ENCODE measurements around the gene NBPF11. TPM values are rescaled to one million over a fixed set of nuclear protein-coding genes. Genes with fewer than 3 reads are reported as not detected.
A peak's percentile ranks its signal among the peaks of the same experiment; 100 is the strongest.
"Not testable (repeated sequence)": the region's sequence is repeated elsewhere in the genome, so short reads cannot be mapped to it uniquely, and the experiment has no call there.

Gene NBPF11
- total RNA-seq, 1 donor from 2014 or later, result 9.1 TPM

DNA sequence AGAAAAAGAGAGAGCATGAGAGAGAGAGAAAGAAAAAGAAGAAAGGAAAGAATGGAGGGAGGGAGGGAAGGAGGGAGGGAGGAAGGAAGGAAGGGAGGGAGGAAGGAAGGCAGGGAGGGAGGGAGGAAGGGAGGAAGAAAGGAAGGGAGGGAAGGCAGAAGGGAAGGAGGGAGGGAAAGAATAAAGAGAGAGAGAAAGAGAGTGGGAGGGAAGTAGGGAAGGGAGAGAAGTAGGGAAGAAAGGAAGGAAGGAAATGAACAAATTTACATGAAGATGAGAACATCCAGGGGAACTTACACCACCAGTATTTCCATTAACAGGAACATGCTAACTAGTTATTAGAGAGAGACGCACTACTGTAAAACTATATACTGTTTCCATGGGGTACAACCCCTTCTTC is 10.1 kb downstream of the NBPF11 start:
- H3K4me1 ChIP-seq; H3K27me3 ChIP-seq; intact Hi-C loops (cut with DNase I); H3K9me3 ChIP-seq; H3K27ac ChIP-seq; DNase-seq (ENCODE audit: extremely low spot score in 2 of 2); H3K4me3 ChIP-seq; H3K36me3 ChIP-seq: not testable (repeated sequence)

DNA sequence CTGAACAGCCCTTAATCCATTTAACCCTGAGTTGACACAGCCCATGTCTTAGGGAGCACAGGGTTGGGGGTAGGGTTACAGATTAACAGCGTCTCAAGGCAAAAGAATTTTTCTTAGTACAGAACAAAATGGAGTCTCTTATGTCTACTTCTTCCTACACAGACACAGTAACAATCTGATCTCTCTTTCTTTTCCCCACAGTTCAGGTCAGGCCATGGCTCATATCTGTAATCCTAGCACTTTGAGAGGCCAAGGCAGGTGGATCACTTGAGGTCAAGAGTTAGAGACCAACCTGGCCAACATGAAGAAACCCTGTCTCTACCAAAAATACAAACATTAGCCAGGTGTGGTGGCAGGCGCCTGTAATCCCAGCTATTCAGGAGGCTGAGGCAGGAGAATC is 13.5 kb downstream of the NBPF11 start:
- H3K4me1 ChIP-seq; H3K27me3 ChIP-seq; H3K4me3 ChIP-seq; DNase-seq (ENCODE audit: extremely low spot score in 2 of 2); intact Hi-C loops (cut with DNase I); H3K27ac ChIP-seq; H3K36me3 ChIP-seq; H3K9me3 ChIP-seq: not testable (repeated sequence)

DNA sequence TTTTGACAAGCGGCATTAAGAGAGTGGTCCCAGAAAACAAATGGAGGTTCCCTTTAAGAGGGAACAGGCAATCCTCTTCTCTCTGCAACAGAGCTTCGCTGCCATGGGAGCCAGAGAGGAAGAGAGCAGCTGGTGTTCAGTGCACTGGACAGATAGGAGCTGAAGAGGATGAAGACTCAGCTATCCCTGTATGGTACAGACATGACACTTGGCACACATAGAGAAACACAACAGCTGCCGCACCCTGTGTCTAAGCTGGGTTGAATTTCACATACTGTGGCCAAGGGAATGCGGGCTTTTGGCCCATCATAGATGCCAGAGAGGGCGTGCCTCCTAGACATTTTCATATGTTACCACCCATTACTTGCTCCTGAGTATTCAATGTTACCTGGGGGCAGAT is 29.7 kb downstream of the NBPF11 start:
- H3K27ac ChIP-seq; H3K4me1 ChIP-seq; DNase-seq (ENCODE audit: extremely low spot score in 2 of 2); H3K36me3 ChIP-seq; intact Hi-C loops (cut with DNase I); H3K9me3 ChIP-seq; H3K27me3 ChIP-seq; H3K4me3 ChIP-seq: not testable (repeated sequence)

DNA sequence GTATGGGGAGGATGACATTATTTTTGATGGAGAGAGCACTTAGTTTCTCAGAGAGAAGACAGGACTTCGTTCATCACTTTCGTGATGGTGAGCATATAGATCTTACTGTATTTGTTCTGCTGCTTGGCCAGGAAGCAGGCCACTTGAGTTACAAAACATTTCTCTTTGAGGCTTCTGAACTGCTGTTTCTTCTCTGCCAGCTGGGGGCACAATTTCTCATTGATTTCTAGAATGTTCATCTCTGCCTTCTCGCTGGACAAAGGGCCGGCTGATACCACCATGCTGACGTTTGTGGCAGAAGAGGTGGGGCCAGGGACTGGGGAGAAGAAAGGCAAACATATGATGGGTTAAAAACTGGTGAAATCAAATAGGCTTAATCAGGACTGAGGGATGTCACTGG is 31.7 kb downstream of the NBPF11 start:
- intact Hi-C loops (cut with DNase I); H3K9me3 ChIP-seq; H3K36me3 ChIP-seq; H3K27ac ChIP-seq; DNase-seq (ENCODE audit: extremely low spot score in 2 of 2); H3K4me1 ChIP-seq; H3K4me3 ChIP-seq; H3K27me3 ChIP-seq: not testable (repeated sequence)

DNA sequence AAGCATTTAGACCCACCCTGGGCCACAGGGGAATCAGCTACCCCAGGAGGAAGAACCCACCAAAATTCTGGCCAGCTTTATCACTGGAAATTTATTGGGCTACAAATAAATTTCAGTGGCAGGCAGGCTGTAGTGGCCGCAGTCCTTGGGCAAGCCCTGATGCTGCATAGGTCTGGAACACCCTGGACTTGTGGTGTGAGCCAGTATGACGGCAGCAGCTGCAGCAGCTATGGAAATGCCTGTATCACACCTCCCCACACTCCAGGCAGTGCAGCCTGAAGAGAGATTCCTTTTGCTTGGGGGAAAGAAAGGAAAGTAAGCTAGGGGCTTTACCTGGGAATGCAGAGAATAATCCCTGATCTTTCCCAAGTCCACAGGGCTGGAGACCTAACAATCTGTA is 56.3 kb downstream of the NBPF11 start:
- H3K4me3 ChIP-seq; H3K9me3 ChIP-seq; H3K4me1 ChIP-seq; DNase-seq (ENCODE audit: extremely low spot score in 2 of 2); H3K27ac ChIP-seq; H3K36me3 ChIP-seq; intact Hi-C loops (cut with DNase I); H3K27me3 ChIP-seq: not testable (repeated sequence)

DNA sequence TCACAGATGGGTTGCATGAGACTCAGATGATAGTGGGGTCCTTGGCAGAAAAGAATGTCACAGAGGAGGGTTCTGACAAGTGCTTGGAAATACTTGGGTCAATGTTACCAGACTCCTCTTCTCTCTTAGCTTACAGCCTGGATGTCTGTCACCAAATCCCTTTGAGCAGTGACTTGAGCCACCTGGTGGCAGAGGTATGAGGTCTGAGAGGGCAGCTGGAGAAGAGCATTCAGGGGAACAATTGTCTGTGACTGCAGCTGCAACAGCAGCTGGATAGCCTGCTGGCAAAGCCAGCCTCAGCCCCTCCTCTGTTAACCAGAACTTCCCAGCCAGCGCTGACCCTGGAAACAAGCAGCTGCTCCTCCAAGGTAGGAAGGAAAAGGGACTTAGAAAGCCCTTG is 65.9 kb downstream of the NBPF11 start:
- H3K36me3 ChIP-seq; H3K4me1 ChIP-seq; intact Hi-C loops (cut with DNase I); H3K4me3 ChIP-seq; DNase-seq (ENCODE audit: extremely low spot score in 2 of 2); H3K27ac ChIP-seq; H3K27me3 ChIP-seq; H3K9me3 ChIP-seq: not testable (repeated sequence)

DNA sequence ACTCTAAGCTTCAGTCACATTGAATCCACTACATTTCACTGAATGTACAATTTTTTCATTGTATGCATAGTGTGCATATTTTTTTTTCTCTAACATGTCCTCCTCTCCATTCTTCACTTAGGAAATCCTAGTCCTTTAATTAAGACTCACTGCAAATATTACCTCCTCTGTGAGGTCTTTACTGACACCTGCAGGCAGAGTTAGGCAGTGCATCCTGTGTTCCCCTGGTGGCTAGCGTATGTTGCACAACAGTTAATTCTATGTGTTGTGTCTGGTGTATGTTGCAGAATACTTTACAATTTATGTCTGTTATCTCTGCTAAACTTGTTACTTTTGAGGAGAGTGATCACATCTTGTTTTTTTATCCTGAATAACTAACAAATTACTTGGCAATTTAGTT is 70.9 kb downstream of the NBPF11 start:
- H3K27ac ChIP-seq; H3K36me3 ChIP-seq; H3K4me1 ChIP-seq; H3K4me3 ChIP-seq; H3K9me3 ChIP-seq; DNase-seq (ENCODE audit: extremely low spot score in 2 of 2); H3K27me3 ChIP-seq; intact Hi-C loops (cut with DNase I): not testable (repeated sequence)

DNA sequence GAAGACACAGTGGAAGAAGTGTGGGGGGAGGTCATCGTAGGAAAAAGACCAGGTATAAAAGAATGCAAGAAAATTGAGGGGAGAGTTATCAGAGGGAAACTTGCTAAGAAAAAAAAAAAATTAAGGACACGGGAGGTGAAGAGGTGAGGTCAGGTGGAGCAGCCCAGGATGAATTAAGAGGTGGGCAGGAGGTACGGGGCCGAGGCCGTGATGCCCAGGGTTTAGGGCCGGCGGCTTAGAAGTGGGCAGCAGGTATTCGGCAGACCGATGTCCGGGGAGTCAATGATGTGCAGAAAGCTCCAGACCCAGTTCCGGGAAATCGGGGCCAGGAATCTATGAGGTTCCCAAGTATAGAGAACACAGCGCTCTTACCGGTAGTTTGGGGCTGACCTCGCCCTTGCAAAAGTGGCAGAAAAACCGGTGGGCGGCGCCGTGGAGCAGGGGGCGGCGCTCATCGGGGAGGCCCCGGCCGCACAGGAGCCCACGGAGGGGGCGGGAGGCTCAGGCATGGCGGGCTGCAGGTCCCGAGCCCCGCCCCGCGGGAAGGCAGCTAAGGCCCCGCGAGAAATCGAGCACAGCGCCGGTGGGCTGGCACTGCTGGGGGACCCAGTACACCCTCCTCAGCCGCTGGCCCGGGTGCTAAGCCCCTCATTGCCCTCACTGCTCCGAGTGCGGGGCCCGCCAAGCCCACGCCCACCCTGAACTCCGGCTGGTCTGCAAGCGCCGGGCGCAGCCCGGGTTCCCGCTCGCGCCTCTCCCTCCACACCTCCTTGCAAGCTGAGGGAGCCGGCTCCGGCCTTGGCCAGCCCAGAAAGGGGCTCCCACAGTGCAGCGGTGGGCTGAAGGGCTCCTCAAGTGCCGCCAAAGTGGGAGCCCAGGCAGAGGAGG is 73.2 kb downstream of the NBPF11 start:
- intact Hi-C loops (cut with DNase I); H3K9me3 ChIP-seq; H3K27me3 ChIP-seq; H3K27ac ChIP-seq; DNase-seq (ENCODE audit: extremely low spot score in 2 of 2); H3K4me3 ChIP-seq; H3K4me1 ChIP-seq; H3K36me3 ChIP-seq: not testable (repeated sequence)

DNA sequence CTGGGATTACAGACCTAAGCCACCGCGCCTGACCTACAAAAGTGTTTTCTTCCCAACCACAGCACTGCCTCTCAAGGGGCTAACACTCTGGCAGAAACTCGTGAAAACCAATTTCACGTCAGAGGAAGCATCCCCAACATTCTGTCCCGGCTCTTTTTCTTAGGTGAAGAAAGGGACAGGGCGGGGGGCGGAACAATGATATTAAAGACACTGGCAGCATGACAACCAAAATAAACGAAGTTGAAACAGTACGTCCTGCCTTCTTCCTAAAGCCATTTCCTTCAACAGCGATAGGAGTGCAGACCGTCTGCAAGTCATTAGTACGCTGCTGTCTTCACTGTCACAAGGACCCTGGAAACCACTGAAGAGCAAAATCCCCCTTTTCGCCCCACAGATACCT is 74.0 kb downstream of the NBPF11 start:
- H3K27me3 ChIP-seq; intact Hi-C loops (cut with DNase I): not testable (repeated sequence)

DNA sequence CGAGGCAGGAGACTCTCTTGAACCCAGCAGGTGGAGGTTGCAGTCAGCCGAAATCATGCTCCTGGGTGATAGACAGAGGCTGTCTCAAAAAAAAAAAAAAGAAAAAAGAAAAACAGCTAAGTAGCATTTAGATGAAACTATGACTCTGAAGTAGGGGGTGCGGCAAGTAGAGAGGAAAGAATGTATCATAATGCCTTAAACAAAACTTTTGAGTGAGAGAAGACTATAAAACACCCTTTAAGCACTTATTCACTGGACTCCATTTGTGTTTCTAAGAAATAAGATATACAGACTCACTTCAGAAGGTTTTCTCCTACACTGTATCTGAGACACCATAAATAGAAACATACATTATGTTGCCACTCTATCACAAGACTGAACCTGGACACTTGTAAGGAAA is 74.6 kb downstream of the NBPF11 start:
- H3K9me3 ChIP-seq; intact Hi-C loops (cut with DNase I); H3K4me1 ChIP-seq; H3K36me3 ChIP-seq; DNase-seq (ENCODE audit: extremely low spot score in 2 of 2); H3K4me3 ChIP-seq; H3K27me3 ChIP-seq; H3K27ac ChIP-seq: not testable (repeated sequence)

More for the DNA sequence above, 74.0 kb downstream of the NBPF11 start:
- not testable (repeated sequence) for H3K4me3 ChIP-seq; H3K27ac ChIP-seq; H3K4me1 ChIP-seq; DNase-seq (ENCODE audit: extremely low spot score in 2 of 2); H3K9me3 ChIP-seq; H3K36me3 ChIP-seq

DNA sequence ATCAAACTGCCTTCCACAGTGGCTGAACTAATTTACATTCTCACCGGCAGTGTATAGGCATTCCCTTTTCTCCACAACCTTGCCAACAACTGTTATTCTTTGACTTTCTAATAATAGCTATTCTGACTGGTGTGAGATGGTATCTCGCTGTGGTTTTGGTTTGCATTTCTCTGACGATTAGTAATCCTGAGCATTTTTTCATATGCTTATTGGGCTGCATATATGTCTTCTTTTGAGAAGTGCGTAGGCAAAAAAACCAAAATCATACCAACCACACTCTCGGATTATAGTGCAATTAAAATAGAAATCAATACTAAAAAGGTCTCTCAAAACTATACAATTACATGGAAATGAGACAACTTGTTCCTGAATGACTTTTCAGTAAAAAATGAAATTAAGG is 78.7 kb downstream of the NBPF11 start:
- H3K27me3 ChIP-seq; intact Hi-C loops (cut with DNase I); DNase-seq (ENCODE audit: extremely low spot score in 2 of 2); H3K4me3 ChIP-seq; H3K27ac ChIP-seq; H3K36me3 ChIP-seq; H3K4me1 ChIP-seq; H3K9me3 ChIP-seq: not testable (repeated sequence)

DNA sequence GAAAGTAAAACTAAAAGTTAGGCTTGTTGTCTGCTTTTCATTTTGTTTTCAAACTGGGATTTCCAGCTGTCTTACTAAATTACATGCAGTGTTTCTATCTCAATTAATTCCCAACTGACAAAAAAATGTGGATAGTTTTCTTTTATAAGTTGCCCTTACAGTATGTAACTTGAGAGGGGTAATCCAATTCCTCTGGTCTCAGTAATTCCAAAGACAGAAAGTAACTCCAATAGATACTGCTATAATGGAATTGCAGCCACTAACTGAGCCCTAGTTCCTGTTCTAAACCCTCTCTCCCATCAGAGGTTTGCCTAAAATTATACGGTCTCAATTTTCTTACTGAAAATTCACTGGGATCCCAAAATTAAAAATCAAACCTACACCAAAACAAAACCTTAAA is 83.5 kb downstream of the NBPF11 start:
- H3K4me1 ChIP-seq; intact Hi-C loops (cut with DNase I); H3K27me3 ChIP-seq; H3K27ac ChIP-seq; H3K9me3 ChIP-seq; H3K36me3 ChIP-seq; DNase-seq (ENCODE audit: extremely low spot score in 2 of 2); H3K4me3 ChIP-seq: not testable (repeated sequence)

DNA sequence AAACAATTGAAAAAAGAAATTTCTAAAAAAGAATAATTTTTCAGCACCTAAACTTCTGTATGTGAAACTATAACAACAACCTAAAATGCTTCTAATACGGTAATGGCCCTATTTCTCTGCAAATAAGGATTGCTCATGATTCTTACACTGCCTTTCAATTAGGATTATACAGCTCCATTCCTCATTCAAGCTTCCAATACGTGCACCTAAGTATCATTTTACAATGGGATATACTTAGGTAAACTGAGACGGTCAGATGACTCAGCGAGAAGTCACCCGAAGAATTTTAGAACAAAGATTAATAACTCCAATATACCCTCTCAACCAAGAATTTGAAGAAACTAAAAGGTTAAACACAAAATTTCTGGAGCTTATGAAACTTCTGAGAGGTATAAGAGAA is 83.9 kb downstream of the NBPF11 start:
- H3K27ac ChIP-seq; intact Hi-C loops (cut with DNase I); H3K9me3 ChIP-seq; DNase-seq (ENCODE audit: extremely low spot score in 2 of 2); H3K4me1 ChIP-seq; H3K36me3 ChIP-seq; H3K27me3 ChIP-seq; H3K4me3 ChIP-seq: not testable (repeated sequence)

DNA sequence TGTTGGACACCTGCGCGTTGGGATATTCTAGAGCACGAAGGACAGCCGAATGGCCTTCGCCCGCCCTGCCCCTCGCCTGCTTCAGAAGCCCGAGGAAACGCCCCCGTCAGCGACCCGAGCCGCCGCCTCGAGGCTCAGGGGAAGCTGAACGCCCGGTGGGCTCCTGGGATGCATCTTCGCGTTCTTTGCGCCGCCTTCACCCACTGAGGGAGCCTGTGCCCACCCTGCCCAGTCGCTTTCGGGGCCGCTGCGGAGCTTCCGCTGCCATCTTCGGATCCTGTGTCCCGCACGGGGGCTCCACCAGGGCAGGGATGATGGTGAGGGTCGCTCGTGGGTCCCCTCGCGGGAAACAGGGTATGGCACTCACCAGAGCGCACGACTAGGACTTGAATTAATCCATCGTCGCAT is 91.8 kb downstream of the NBPF11 start:
- H3K27me3 ChIP-seq; H3K4me1 ChIP-seq; DNase-seq (ENCODE audit: extremely low spot score in 2 of 2); intact Hi-C loops (cut with DNase I); H3K27ac ChIP-seq; H3K36me3 ChIP-seq; H3K9me3 ChIP-seq: not testable (repeated sequence)
- H3K4me3 ChIP-seq, result peak overlapping the region; percentile 39 to 47
